GM12878 (cell line): ENCODE data around the gene MID1. TPM values are rescaled to one million over a fixed set of nuclear protein-coding genes. Genes with fewer than 3 reads are reported as not detected.

Source experiments
- ATAC-seq: fragments of 200-7000 bp; cut with Tn5 transposase; 3 replicates; pipeline ENCODE4 v1.9.1; 2020; ENCODE audit warnings: mild to moderate bottlenecking, moderate library complexity
- BruUV-seq: library from RNA; stranded (reverse); fragments of 400-500 nt; replicated peaks from 2 replicates; lab custom pipeline; 2021; lab: Mats Ljungman, UMichigan
- CTCF ChIA-PET: fragments of 300-600 bp; sonication (Branson Sonifier 250); formaldehyde crosslinking; extraction: SDS; loops from one replicate; lab custom pipeline; 2021; ENCODE audit warnings: inconsistent platforms; lab: Yijun Ruan, JAX
- POLR2A ChIA-PET: fragments of 350-600 bp; formaldehyde crosslinking; extraction: SDS; loops from one replicate; lab custom pipeline; 2021; ENCODE audit warnings: inconsistent platforms; lab: Charles Lee
- RAD21 ChIA-PET: fragments of 300-600 bp; sonication (Branson Sonifier 250); formaldehyde crosslinking; loops from one replicate; lab custom pipeline; 2023; ENCODE audit warnings: antibody characterized with exemption; ENCODE audit not compliant: unreplicated experiment; lab: Charles Lee
- SMC1A ChIA-PET: fragments of 300-600 bp; sonication (Branson Sonifier 250); formaldehyde crosslinking; loops from one replicate; lab custom pipeline; 2023; ENCODE audit not compliant: unreplicated experiment, uncharacterized antibody; lab: Charles Lee
- DNase-seq: peaks from one replicate; pipeline ENCODE4 v3.0.0-alpha.2; 2011; ENCODE audit warnings: low read depth, low spot score
- FAIRE-seq: peaks from 3 replicates; lab custom pipeline; 2011; peaks lifted over from hg19 to GRCh38; lab: Jason Lieb, UNC
- H2AFZ ChIP-seq: 2 replicates; pipeline ENCODE4 v1.6.0; 2011; ENCODE audit warnings: low read depth, low read length, control low read depth; ENCODE audit not compliant: control insufficient read depth
- H3K27ac ChIP-seq: 2 replicates; pipeline ENCODE4 v1.5.1; 2011; ENCODE audit warnings: control low read depth; ENCODE audit not compliant: control insufficient read depth, insufficient read depth
- H3K27me3 ChIP-seq, 2 experiments: replicated peaks in 1 of 2; 2 replicates each; pipeline versions ENCODE4 v1.6.0 to v1.6.1; 2011; ENCODE audit warnings: low read length in 1 of 2; ENCODE audit not compliant: control insufficient read depth in 2 of 2, insufficient read depth in 2 of 2
- H3K36me3 ChIP-seq, 2 experiments: 2 replicates each; pipeline ENCODE4 v1.5.1; 2011; ENCODE audit warnings: low read length in 1 of 2; ENCODE audit not compliant: control insufficient read depth in 2 of 2, insufficient read depth in 2 of 2
- H3K4me1 ChIP-seq: 2 replicates; pipeline ENCODE4 v1.6.1; 2011; ENCODE audit warnings: mild to moderate bottlenecking, low read length, moderate library complexity, mixed read lengths; ENCODE audit not compliant: control insufficient read depth, insufficient read depth
- H3K4me2 ChIP-seq: 2 replicates; pipeline ENCODE4 v1.6.0; 2011; ENCODE audit warnings: control low read depth; ENCODE audit not compliant: control insufficient read depth, insufficient read depth
- H3K4me3 ChIP-seq: fragments of 200-600 bp; sonication (generic); 2 replicates; pipeline ENCODE4 v1.5.1; 2016
- H3K79me2 ChIP-seq: 2 replicates; pipeline ENCODE4 v1.6.0; 2011; ENCODE audit warnings: low read length; ENCODE audit not compliant: control insufficient read depth, insufficient read depth
- H3K9ac ChIP-seq: 2 replicates; pipeline ENCODE4 v1.8.0; 2011; ENCODE audit warnings: low read length, control low read depth, mixed read lengths; ENCODE audit not compliant: control insufficient read depth, insufficient read depth
- H3K9me3 ChIP-seq: replicated peaks from 3 replicates; pipeline ENCODE4 v1.5.1; 2011; ENCODE audit warnings: mild to moderate bottlenecking, low read length; ENCODE audit not compliant: control insufficient read depth, insufficient read depth
- H4K20me1 ChIP-seq: 2 replicates; pipeline ENCODE4 v1.6.0; 2011; ENCODE audit not compliant: control insufficient read depth, insufficient read depth
- BCL11A ChIP-seq: IDR thresholded peaks from 2 replicates; pipeline ENCODE4 v1.6.1; 2011; ENCODE audit warnings: low read depth, low read length
- EP300 ChIP-seq, 2 experiments: fragments of 150-350 bp in 1 of 2; IDR thresholded peaks; 2 replicates each; pipeline ENCODE4 v1.6.1; 2011 to 2012; ENCODE audit warnings: low read depth in 2 of 2, low read length in 2 of 2, borderline replicate concordance in 1 of 2, improper control_type of control experiment in 1 of 2, inconsistent platforms in 1 of 2; ENCODE audit not compliant: control insufficient read depth in 1 of 2
- EZH2 ChIP-seq: IDR thresholded peaks from 2 replicates; pipeline ENCODE4 v1.6.1; 2012; ENCODE audit warnings: low read depth, mild to moderate bottlenecking, control low read depth, inconsistent platforms, low read length, borderline replicate concordance; ENCODE audit not compliant: control insufficient read depth
- IKZF1 ChIP-seq: fragments of 450-650 bp; conservative IDR thresholded peaks from 2 replicates; pipeline ENCODE4 v1.6.1; 2017; ENCODE audit warnings: antibody characterized with exemption, mild to moderate bottlenecking
- IRF4 ChIP-seq: IDR thresholded peaks from 2 replicates; pipeline ENCODE4 v1.6.1; 2011; ENCODE audit warnings: low read depth, low read length
- NFYA ChIP-seq: IDR thresholded peaks from 2 replicates; pipeline ENCODE4 v1.6.1; 2011; ENCODE audit warnings: low read depth, mild to moderate bottlenecking, low read length, improper control_type of control experiment, borderline replicate concordance
- NR2F1 ChIP-seq: fragments of 450-650 bp; conservative IDR thresholded peaks from 2 replicates; pipeline ENCODE4 v1.6.1; 2017; ENCODE audit warnings: mild to moderate bottlenecking
- RBBP5 ChIP-seq: fragments of 200-600 bp; sonication (generic); conservative IDR thresholded peaks from 2 replicates; pipeline ENCODE4 v1.6.1; 2016
- SMC3 ChIP-seq: IDR thresholded peaks from 2 replicates; pipeline ENCODE4 v1.6.1; 2011; ENCODE audit warnings: low read length, improper control_type of control experiment, borderline replicate concordance
- TBL1XR1 ChIP-seq: IDR thresholded peaks from 2 replicates; pipeline ENCODE4 v1.6.1; 2012; ENCODE audit warnings: low read depth, low read length, improper control_type of control experiment
- YBX1 ChIP-seq: fragments of 450-650 bp; IDR thresholded peaks from 2 replicates; pipeline ENCODE4 v1.6.1; 2016; ENCODE audit warnings: antibody characterized with exemption
- WGBS: methylation state at CpG from one replicate; pipeline ENCODE4 v1.1.6; 2016; ENCODE audit warnings: low lambda C conversion rate; ENCODE audit not compliant: insufficient replicate concordance, insufficient coverage; ENCODE audit errors: missing lambda C conversion rate; 5-methylcytosine and 5-hydroxymethylcytosine counted together
- in situ Hi-C: fragments of 300-500 bp; cut with MboI; formaldehyde crosslinking; loops from 9 replicates; pipeline ENCODE4 v1.14.3; 2018; ENCODE audit warnings: mixed read lengths
- intact Hi-C: fragments of 100-400 bp; cut with micrococcal nuclease; formaldehyde crosslinking; loops from one replicate; pipeline ENCODE4 v1.14.2; 2022; ENCODE audit not compliant: unreplicated experiment
- polyA plus RNA-seq, 11 experiments: library from polyadenylated mRNA; depleted of rRNA in 4 of 11; unstranded in 6 of 11; stranded (reverse) in 5 of 11; fragments of >200 nt; fragmentation: Nextera tagmentation in 4 of 11; fragmentation: Illumina TruSeq in 1 of 11; extraction: Ambion mirVana in 4 of 11; extraction: Trizol in 1 of 11; gene quantifications; 1 replicate in 1 of 11; 2 replicates in 10 of 11; pipeline versions ENCODE4 v1.2.1 to v1.2.3, GENCODE V29; 2011 to 2016; ENCODE audit warnings: inconsistent platforms in 2 of 11, missing spikeins in 2 of 11, low read depth in 1 of 11
- total RNA-seq, 4 experiments: library from RNA; depleted of rRNA in 3 of 4; stranded (reverse); fragments of >200 nt in 3 of 4; fragmentation: Illumina TruSeq in 1 of 4; extraction: Trizol in 1 of 4; gene quantifications; 2 replicates each; pipeline versions ENCODE4 v1.2.1 to v1.2.3, GENCODE V29; 2013 to 2021
- TF ChIP-seq, protein P1 (sequence below): fragments of 150-350 bp; IDR thresholded peaks from 2 replicates; pipeline ENCODE4 v1.6.1; 2014; ENCODE audit warnings: mild to moderate bottlenecking, low read depth, low read length
- TF ChIP-seq, protein P2 (sequence below): fragments of 450-650 bp; IDR thresholded peaks from 2 replicates; pipeline ENCODE4 v1.6.1; 2017; ENCODE audit warnings: mild to moderate bottlenecking, low read depth, inconsistent platforms; ENCODE audit not compliant: poor library complexity, severe bottlenecking
- TF ChIP-seq, protein P3 (sequence below): IDR thresholded peaks from 2 replicates; pipeline ENCODE4 v1.6.1; 2011; ENCODE audit warnings: mild to moderate bottlenecking, low read depth, low read length, moderate library complexity; ENCODE audit not compliant: insufficient replicate concordance
- TF ChIP-seq, protein P4 (sequence below): IDR thresholded peaks from 2 replicates; pipeline ENCODE4 v1.6.1; 2012; ENCODE audit warnings: improper control_type of control experiment, low read depth, low read length; ENCODE audit not compliant: insufficient replicate concordance

Gene MID1
- total and polyA plus RNA-seq, 10 of the 15 experiments (the other 5 are each of a cell fraction or from before 2014, with no cell fraction given), result 0.04 to 0.51 (median 0.14) TPM; not detected in 1

DNA sequence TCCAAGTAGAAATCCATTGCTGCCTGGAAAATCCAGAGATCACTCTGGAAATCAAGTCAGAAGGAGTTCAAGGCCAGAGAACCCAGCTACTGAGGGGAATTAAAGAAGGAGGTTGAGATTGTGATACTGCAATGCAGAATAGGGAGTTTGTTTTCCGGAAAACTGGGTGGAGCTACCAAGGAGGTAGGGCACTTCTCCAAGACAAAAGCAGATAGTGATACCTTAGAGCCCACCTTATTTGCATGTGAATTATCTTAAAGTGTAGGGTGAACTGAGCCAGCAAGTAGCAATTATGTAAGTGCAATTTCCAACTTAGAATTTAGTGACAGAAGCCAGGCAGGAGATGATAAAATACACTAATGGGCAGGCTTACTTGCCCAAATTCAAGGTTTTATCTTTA is 178.9 kb downstream of the MID1 start:
- no peaks in the 10 kb centered on the region for H3K9me3 ChIP-seq
- no peaks in the 10 kb centered on the region for H3K36me3 ChIP-seq
- intact Hi-C loops, result no loop called here
- no peak overlapping the region for H2AFZ ChIP-seq
- ChIA-PET SMC1A (no interaction called here), RAD21 (no interaction called here), CTCF (no interaction called here), POLR2A (no interaction called here)
- WGBS, result 23% methylated on average over 1 of the region's 1 CpG
- H3K9ac ChIP-seq, result no peak overlapping the region
- H3K27ac ChIP-seq, result no peak overlapping the region
- H3K4me1 ChIP-seq, result no peaks in the 10 kb centered on the region
- DNase-seq (no peak), FAIRE-seq (no peak), ATAC-seq (no peak)
- H3K4me3 ChIP-seq, result no peak overlapping the region
- in situ Hi-C loops, result no loop called here
- no peaks in the 10 kb centered on the region for H3K79me2 ChIP-seq
- no peaks in the 10 kb centered on the region for H4K20me1 ChIP-seq
- BruUV-seq, result no TSS peak
- no peak overlapping the region for H3K4me2 ChIP-seq
- no peaks in the 10 kb centered on the region for H3K27me3 ChIP-seq
- TF ChIP-seq NR2F1 (no peak), TBL1XR1 (no peak), YBX1 (no peak), IKZF1 (no peak), EP300 (IDR thresholded peaks at IDR 0.05; ENCODE audit: borderline replicate concordance in 1 of 2, control insufficient read depth in 1 of 2, low read depth in 2 of 2, low read length in 2 of 2) (no peak), NFYA (no peak), IRF4 (no peak), BCL11A (no peak), RBBP5 (no peak), EZH2 (no peak), SMC3 (no peak)
- TF ChIP-seq, protein P1, sequence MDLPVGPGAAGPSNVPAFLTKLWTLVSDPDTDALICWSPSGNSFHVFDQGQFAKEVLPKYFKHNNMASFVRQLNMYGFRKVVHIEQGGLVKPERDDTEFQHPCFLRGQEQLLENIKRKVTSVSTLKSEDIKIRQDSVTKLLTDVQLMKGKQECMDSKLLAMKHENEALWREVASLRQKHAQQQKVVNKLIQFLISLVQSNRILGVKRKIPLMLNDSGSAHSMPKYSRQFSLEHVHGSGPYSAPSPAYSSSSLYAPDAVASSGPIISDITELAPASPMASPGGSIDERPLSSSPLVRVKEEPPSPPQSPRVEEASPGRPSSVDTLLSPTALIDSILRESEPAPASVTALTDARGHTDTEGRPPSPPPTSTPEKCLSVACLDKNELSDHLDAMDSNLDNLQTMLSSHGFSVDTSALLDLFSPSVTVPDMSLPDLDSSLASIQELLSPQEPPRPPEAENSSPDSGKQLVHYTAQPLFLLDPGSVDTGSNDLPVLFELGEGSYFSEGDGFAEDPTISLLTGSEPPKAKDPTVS, result no peak
- TF ChIP-seq, protein P2, sequence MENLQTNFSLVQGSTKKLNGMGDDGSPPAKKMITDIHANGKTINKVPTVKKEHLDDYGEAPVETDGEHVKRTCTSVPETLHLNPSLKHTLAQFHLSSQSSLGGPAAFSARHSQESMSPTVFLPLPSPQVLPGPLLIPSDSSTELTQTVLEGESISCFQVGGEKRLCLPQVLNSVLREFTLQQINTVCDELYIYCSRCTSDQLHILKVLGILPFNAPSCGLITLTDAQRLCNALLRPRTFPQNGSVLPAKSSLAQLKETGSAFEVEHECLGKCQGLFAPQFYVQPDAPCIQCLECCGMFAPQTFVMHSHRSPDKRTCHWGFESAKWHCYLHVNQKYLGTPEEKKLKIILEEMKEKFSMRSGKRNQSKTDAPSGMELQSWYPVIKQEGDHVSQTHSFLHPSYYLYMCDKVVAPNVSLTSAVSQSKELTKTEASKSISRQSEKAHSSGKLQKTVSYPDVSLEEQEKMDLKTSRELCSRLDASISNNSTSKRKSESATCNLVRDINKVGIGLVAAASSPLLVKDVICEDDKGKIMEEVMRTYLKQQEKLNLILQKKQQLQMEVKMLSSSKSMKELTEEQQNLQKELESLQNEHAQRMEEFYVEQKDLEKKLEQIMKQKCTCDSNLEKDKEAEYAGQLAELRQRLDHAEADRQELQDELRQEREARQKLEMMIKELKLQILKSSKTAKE, result no peak
- TF ChIP-seq, protein P3, sequence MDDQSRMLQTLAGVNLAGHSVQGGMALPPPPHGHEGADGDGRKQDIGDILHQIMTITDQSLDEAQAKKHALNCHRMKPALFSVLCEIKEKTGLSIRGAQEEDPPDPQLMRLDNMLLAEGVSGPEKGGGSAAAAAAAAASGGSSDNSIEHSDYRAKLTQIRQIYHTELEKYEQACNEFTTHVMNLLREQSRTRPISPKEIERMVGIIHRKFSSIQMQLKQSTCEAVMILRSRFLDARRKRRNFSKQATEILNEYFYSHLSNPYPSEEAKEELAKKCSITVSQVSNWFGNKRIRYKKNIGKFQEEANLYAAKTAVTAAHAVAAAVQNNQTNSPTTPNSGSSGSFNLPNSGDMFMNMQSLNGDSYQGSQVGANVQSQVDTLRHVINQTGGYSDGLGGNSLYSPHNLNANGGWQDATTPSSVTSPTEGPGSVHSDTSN, result no peak
- TF ChIP-seq, protein P4, sequence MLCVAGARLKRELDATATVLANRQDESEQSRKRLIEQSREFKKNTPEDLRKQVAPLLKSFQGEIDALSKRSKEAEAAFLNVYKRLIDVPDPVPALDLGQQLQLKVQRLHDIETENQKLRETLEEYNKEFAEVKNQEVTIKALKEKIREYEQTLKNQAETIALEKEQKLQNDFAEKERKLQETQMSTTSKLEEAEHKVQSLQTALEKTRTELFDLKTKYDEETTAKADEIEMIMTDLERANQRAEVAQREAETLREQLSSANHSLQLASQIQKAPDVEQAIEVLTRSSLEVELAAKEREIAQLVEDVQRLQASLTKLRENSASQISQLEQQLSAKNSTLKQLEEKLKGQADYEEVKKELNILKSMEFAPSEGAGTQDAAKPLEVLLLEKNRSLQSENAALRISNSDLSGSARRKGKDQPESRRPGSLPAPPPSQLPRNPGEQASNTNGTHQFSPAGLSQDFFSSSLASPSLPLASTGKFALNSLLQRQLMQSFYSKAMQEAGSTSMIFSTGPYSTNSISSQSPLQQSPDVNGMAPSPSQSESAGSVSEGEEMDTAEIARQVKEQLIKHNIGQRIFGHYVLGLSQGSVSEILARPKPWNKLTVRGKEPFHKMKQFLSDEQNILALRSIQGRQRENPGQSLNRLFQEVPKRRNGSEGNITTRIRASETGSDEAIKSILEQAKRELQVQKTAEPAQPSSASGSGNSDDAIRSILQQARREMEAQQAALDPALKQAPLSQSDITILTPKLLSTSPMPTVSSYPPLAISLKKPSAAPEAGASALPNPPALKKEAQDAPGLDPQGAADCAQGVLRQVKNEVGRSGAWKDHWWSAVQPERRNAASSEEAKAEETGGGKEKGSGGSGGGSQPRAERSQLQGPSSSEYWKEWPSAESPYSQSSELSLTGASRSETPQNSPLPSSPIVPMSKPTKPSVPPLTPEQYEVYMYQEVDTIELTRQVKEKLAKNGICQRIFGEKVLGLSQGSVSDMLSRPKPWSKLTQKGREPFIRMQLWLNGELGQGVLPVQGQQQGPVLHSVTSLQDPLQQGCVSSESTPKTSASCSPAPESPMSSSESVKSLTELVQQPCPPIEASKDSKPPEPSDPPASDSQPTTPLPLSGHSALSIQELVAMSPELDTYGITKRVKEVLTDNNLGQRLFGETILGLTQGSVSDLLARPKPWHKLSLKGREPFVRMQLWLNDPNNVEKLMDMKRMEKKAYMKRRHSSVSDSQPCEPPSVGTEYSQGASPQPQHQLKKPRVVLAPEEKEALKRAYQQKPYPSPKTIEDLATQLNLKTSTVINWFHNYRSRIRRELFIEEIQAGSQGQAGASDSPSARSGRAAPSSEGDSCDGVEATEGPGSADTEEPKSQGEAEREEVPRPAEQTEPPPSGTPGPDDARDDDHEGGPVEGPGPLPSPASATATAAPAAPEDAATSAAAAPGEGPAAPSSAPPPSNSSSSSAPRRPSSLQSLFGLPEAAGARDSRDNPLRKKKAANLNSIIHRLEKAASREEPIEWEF, result no peak
